ENCODE results near the gene SPATA31A3.
"Not testable (repeated sequence)": the region's sequence is repeated elsewhere in the genome, so short reads cannot be mapped to it uniquely, and the experiment has no call there.

Gene SPATA31A3
- total RNA-seq: 0 reads per million in 2 experiments

DNA sequence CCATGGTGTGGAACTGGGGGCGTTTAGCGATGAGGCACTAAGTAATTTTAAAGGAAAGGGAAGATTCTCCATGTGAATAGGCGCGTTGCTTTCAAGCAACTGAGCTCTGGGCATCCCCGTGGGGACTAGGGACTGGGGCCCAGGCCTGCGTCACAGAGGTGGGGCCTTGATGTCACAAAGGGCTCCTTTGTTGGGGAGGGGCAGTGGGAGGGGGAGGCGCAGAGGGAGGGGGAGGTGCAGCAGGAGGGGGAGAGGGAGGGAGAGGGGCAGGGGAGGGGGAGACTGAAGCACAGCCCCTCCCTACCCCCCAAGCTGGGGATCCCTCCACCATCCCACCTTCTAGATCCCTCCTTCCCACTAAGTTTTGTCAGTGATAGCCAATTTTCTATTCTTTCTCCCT, at the start of gene SPATA31A3:
Gene SPATA31A3 (minus strand): TSS at position 101 of the 400 bp plus-strand sequence. CDS start 29 bp downstream, at position 72.
- DNase-seq (ENCODE audit: low read depth): not testable (repeated sequence)

DNA sequence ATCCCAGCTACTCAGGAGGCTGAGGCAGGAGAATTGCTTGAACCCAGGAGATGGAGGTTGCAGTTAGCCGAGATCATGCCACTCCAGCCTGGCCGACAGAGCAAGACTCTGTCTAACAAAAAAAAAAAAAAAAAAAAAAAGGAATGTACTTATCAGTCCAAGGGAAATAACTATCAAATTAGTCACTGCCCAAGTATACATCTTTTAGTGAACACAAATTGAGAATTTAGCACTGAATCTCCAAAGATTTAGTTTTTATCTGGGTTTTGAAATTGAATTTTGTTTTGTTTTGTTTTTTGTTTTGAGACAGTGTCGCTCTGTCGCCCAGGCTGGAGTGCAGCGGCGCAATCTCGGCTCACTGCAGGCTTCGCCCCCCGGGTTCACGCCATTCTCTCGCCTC, 39.8 kb downstream of the SPATA31A3 start:
- not testable (repeated sequence) for DNase-seq (ENCODE audit: low read depth)

GRCh38 chr9:66942400-66943155, 49.8 kb downstream of the SPATA31A3 start:
- not testable (repeated sequence) for DNase-seq (ENCODE audit: low read depth)

DNA sequence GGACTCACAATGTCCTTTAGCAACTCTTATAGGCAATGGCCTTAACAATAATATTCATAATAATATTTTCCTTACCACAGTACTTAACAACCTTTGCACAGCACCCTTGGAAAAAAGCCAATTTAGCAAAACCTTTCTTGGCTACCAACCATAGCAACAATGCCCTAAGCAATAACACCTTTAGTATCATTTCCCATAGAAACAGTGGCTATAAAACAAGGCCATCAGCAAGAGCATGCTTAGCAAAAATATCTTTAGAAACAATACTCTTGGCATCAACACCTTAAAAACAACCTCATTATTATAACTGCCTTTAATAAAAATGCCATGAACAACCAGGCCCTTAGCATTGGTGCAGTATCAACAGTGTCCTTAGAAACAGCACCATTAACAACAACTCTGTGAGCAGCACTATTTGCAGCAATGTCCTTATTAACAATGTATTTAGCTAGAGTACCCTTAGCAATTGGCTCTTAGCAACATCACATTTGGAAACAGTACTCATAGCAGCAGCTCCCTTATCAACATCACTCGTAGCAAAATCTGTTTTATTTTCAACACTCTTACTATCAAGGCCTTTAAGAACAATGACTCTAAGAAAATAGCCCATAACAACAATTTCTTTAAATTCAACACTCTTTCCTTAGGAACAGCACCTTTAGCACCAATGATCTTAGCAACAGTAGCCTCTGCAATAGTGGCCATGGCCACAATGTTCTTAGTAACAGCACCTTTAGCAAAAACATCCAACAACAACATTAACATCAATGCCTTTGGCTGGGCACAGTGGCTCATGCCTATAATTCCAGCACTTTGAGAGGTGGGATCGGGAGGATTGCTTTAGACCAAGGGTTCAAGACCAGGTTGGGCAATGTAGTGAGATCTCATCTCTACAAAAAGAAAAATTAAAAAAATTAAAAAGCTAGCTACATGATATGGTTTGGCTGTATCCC, 52.2 kb downstream of the SPATA31A3 start:
- not testable (repeated sequence) for DNase-seq (ENCODE audit: low read depth)

DNA sequence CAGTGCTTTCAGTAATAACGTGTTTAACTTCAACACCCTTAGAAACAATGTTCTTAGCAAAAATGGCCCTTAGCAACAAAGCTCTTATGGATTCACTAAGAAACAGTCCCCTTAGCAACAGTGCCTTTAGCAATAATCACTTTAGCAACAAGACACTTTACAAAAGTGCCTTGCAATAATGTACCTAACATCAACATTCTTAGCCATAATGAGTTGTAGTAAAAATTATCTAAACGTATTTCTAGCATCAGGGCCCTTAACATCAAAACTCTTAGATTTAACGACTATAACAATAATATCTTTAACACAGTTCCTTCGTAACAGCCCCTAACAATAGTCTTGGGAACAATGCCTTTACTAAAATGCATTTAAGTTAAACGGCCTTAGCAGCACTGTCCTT, 54.0 kb downstream of the SPATA31A3 start:
- not testable (repeated sequence) for DNase-seq (ENCODE audit: low read depth)

DNA sequence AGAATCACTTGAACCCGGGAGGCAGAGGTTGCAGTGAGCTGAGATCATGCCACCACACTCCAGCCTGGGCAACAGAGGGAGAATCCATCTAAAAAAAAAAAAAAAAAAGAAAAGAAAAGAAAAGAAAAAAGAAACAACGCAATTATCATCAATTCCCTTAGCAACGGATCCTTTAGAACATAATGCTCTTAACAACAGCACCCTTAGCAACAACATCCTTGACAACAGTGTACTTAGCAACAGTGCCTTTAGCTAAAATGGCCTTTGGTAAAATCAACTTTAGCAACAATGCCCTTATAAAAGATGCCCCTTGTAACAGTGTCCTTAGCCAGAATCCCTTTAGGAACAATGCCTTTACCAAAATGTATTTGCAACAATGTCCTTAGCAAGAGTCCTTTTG, 54.7 kb downstream of the SPATA31A3 start:
- not testable (repeated sequence) for DNase-seq (ENCODE audit: low read depth)
